ENCODE measurements around the gene ELF1.
"Not testable (repeated sequence)": the region's sequence is repeated elsewhere in the genome, so short reads cannot be mapped to it uniquely, and the experiment has no call there.

ELF1 gene

DNA sequence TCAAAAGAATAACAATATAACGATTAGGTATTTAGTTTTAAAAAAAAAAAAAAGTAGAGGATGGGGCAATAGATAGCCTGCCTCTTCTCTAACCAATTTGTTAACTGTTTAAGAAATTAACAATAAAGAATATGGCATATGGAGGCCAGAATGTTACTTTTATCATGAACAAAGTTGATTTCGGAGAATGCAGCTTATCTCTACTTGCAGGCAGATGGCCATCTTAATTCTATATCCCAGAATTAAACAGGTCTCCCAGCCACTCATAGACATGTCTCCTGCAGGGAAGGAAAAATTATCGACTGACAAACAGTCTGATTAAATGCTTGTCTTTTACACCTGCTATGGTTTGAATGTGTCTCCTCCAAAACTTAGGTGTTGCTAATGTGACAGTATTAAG is 133.1 kb downstream of the ELF1 start:
- no peak for DNase-seq (ENCODE audit: low spot score)

DNA sequence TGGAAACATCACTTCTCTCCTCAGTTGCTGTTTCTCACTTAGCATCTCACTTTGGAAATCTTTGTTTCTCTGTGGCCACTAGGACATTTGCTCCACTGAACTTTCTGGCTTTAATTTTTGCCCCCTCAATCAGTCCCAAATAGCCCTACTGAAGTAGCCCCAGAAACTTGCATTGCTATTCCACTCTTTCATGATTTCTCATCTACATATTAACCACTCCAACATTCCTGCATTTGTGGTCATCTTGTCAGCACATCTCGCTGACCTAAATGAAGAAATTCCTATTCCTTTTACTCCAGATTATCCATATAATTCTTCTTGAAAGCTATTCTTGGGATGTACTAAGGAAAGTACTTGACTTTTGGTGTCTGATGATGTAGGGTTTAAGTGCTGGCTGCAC is 134.9 kb downstream of the ELF1 start:
- DNase-seq (ENCODE audit: low spot score), result not testable (repeated sequence)

Data from Ammon's horn (tissue), 1 donor.